ENCODE results near the gene SUPT20HL1.
"Not testable (repeated sequence)": the region's sequence is repeated elsewhere in the genome, so short reads cannot be mapped to it uniquely, and the experiment has no call there.

SUPT20HL1 gene

DNA sequence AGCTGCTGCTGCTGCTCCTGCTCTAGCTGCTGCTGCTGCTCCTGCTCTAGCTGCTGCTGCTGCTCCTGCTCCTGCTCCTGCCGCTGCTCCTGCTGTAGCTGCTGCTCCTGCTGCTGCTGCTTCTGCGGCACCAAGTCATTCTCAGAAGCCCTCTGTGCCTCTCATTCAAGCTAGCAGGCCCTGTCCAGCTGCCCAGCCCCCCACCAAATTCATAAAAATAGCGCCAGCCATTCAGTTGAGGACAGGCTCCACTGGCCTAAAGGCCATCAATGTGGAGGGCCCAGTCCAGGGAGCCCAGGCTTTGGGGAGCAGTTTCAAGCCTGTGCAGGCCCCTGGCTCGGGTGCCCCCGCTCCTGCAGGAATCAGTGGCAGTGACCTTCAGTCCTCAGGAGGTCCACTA, 3.9 kb downstream of the SUPT20HL1 start:
- no peak for DNase-seq

DNA sequence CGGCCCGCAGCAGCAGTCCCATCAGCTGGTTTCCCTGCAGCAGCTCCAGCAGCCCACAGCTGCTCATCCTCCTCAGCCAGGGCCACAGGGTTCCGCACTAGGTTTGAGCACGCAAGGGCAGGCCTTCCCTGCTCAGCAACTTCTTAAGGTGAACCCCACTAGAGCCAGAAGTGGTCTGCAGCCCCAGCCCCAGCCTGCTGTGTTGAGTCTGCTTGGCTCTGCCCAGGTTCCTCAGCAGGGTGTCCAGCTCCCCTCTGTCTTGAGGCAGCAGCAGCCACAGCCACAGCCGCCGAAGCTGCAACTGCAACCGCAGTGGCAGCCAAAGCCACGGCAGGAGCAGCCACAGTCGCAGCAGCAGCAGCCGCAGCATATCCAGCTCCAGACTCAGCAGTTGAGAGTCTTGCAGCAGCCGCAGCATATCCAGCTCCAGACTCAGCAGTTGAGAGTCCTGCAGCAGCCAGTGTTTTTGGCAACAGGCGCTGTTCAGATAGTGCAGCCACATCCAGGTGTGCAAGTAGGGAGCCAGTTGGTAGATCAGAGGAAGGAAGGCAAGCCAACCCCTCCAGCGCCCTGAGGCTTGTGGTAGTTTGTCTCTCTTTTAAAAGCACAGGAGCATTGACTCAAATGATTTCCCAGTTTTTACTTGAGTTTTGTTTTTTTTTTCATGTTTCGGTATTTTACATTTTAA, 4.6 kb downstream of the SUPT20HL1 start:
- DNase-seq, result no peak

DNA sequence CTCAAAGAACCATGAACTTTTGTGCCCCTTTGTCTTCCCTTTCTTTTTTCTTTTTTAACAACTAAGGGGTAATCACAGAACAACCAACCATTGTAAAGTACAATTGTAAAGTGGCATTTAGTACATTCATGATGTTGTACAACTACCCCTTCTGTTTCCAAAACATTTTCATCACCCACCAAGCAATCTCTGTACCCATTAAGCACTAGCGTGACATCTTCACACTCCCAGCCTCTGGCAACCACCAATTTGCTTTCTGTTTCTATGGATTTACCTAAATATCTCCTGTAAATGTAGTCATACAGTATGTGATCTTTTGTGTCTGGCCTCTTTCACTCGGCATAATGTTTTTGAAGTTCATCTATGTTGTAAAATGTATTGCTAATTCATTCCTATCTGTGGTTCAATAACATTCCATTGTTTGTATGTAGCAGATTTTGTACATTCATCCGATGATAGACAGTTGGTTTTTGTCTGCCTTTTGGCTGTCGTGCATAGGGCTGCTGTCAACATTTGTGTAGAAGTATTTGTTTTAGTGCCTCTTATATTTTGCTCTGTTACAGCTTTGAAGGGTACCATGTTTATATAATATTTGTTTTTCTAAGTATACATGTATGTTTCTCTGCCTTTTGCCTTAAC, 6.4 kb downstream of the SUPT20HL1 start:
- not testable (repeated sequence) for DNase-seq

DNA sequence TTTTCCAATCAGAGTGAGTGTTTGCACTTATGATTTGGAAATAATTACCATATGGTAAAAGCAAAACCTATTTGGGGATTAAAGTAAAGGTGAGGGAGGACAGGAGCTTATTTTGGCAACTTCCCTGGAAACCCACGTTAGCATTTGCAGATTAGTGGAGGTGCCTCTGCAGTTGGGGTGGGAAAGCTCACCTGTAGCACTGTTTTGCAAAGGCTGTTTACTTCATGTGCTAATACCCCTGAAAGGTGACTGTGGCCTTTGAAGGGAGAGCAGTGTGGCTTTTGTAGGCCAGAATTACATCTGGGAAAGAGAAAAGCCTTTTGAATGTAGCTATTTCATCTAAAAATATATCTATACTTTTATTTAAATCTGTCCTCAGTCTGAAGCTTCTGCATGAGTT, 9.4 kb downstream of the SUPT20HL1 start:
- DNase-seq, result no peak

DNA sequence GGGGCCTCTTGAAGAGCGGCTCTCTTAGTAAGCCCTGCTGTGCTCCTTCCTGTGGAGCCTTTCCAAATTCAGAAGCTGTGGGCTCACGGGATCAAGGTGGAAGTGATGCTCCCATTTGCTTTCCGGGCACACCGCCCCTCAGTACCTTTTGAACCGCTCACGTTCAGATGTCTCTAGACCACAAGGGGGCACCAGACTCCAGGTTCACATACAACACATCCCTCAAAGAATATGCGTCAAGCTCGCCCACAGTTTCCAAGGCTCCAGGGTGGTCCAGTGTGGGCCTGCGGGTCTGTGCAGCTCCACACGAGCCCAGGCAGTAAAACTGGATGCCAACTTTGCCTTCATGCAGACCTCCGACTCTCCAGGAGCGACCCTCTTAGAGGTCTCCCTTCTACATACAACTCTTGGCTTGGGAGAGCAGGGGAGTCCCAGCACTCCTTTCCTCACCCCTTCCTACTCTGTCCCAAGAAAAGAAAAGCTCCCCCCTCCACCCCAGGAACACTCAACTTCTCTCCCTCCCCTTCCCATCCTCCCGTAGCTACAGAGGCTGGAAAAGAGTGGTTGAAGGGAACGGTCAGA, 11.0 kb downstream of the SUPT20HL1 start:
- peak; percentile 21 for DNase-seq

DNA sequence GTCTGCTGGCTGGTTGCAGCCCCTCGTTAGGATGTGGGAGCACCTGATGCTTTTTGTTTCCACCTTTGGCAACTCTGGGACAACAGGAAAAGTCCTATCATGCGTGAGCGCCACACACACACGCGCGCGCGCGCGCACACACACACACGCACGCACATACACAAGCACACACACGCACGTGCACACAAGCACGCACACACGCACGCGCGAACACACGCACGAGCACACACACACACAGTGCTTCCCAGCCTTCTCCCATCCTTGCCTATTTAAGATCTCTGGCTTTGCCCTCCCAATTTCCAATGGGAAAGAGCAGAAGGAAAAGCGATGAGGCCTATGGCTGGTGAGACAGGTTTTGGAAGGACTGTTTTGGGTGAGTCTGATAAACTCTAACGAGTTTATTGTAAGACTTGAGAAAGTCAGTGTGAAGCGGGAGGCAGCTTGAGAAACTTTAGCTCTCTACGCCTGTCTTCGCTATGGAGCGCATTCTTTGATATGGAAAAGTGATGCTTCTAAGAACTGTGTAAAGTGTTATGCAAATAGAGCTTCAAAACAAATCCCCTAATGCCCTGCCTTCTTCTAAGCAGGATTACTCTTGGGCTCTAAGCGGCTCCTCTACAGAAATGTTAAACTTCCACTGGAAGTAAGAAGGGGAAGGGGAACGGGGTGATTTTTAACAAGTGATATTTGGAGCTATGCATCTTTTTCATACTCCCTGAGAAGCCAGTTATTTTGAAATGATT, 11.8 kb downstream of the SUPT20HL1 start:
- DNase-seq, result no peak

DNA sequence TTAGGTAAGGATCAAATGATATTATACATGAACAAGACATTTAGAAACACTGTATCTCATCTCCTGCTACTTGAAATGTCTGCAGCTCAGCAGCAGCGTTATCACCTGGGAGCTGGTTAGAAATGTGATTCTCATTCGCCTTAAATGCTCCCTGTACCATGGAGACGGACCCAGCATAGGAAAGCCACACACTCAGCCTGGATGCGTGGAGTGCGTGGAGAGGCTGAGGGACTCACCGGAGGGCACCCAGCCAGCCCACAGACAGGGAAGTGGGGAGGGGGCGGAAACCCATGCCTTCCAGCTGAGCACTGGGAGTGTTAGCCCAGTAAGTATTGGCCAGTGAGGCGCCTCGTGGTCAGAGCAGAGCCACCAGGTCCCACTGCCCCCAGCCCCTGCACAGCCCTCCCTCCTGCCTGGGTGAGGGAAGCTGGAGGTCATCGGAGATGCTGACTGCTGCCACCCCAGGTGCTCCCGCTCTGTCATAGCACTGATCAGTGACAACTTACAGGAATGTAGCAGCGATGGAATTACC, 15.2 kb downstream of the SUPT20HL1 start:
- DNase-seq, result no peak

DNA sequence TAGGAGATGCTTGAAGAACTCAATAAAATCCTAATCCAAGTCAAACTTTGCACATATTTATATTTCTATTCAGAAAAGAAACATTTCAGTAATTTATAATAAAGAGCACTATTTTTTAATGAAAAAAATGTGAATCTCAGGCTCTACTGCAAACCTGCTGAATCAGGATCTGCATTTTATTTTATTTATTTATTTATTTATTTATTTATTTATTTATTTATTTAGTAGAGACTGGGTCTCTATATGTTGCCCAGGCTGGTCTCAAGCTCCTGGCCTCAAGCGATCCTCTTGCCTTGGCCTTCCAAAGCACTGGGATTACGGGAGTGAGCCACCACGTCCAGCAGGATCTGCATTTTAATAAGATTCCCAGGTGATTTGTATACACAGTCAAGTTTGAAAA, 16.0 kb downstream of the SUPT20HL1 start:
- DNase-seq, result no peak

DNA sequence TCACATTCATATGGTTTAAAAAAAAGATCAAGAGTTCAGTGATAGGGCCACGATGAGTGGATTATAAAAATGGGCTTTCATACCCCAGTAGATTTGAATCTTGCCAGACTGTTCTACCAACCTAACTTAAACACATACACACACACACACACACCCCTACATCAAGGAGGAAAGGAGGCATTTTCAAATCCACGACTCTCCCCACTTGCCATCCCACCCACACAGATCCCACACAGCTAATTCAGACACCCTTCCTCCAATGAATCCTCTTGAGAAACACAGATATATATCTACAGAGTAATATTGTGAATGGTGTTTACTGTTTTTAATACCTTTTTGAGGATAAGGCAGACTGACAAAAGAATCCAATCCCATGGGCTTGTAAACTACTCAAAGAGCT, 16.8 kb downstream of the SUPT20HL1 start:
- DNase-seq, result no peak

DNA sequence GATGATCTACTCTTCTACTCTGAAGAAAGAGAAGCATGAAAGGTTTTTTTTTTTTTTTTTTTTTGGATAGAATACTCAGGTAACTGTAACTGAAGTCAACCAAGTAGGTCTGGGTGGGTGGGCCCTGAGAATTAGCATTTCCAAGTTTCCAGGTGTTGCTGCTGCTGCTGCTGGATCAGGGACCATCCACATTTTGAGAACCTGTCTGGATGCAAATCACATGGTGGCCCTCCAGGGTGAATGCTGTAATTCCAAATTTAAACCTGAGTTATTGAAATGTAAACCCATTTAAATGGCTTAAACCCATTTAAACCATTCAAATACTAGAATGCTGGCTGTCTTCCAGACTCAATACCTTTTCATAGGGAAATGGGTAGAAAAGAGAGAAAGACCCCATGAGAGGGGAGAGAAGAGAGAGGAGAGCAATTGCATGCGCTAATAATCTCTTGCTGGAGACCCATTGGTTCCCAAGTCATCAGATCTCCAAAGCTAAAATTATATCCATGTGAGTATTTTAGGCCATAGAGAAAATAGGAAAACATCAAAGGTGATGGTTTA, 17.6 kb downstream of the SUPT20HL1 start:
- DNase-seq, result no peak

DNA sequence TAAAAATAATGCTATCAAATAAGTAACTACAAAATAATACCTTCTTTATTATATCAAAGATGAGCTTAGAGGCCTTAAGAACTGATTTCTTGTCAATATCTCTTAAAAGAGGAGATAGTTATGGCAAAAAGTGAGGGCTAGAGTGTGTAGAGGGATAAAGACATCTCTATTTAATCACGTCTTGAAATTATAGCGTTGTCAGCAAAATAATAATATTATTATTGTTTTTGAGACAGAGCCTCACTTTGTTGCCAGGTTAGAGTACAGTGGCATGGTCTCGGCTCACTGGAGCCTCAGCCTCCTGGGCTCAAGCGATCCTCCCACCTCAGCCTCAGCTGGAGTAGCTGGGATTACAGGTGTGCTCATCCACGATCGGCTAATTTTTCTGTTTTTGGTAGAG, 18.3 kb downstream of the SUPT20HL1 start:
- DNase-seq, result no peak

DNA sequence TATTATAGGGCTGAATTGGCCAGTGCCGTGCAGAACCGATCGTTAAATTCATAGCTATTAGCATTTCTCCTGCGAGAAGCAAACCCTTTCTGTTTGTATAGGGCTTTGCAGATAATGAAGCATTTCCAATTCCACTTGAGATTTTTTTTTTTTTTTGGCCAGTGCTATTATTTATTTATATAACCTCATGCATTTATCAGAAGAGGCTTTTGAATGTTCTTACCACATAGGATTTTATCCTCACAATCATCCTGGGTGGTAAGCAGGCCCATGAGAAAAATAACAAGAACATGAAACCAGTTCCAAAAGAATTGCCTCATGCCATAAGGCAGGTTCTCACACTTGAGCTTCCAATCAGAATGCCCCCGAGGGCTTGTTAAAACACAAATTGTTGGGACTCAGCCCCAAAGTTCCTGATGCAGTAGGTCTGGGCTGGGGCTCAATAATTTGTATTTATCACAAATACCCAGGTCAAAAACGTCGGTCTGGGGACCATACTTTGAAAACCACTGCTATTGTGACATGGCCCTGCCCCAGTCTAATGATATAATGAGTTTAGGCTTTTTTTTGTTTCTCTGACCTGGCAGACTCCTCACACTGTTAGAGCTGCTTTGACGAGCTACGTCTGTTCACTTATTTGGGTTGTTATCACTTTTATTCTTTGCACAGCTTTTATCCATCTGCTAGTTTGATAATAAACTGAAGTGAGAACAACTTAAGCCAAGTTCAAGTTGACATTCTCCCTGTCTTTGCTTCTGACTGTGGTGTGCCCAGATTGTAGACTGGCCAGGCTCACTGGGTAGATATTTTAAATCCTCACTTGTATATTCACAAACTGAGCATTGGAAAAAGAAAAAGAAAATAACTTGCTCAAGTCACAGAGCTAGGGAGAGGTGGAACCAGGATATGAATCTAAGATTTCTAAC, 20.1 kb downstream of the SUPT20HL1 start:
- DNase-seq, result no peak

DNA sequence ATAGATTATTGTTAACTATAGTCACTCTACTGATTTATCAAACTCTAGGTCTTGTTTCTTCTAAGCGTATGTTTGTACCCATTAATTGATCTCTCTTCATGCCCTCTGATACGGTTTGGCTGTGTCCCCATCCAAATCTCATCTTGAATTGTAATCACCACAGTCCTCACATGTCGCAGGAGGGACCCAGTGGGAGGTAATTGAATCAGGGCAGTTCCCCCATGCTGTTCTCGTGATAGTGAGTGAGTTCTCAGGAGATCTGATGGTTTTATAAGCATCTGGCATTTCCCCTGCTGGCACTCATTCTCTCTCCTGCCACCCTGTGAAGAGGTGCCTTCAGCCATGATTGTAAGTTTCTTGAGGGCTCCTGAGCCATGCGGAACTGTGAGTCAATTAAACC, 21.9 kb downstream of the SUPT20HL1 start:
- not testable (repeated sequence) for DNase-seq

DNA sequence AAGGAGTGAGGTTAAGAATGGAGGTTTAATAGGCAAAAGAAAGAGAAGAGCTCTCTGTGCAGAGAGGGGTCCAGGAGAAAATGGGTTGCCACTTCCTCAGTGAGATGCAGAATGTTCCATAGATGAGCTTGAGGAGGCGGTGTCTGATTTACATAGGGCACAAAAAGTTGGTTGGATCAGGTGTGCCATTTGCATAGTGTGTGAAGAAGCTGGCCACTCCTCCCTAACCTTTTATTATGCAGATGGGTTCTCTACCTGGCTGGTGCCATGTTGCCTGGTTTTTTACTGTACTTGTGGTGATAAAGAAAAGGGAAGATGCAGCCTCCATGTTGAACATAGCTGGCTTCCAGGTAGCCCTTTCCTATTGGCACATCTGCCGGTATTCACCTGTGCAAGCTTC, 27.3 kb downstream of the SUPT20HL1 start:
- no peak for DNase-seq

DNA sequence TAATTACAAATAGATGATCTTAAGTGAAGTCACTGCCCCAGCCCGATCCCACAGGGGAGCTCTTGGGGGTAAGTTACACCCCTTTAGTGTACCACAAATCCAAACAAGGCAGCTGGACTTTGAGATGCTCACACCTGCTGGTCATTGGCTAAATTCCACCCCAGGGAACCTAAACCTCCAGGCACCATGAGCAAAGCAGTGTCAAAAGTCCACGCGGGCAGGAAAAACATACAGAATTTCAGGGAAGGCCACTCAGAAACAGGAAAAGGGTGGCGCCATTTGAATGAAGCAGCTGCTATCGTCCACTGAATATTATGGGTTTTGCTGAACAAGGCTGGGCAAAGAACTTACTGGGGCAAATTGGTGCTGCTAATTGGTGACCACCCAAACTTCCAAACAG, 30.9 kb downstream of the SUPT20HL1 start:
- no peak for DNase-seq

DNA sequence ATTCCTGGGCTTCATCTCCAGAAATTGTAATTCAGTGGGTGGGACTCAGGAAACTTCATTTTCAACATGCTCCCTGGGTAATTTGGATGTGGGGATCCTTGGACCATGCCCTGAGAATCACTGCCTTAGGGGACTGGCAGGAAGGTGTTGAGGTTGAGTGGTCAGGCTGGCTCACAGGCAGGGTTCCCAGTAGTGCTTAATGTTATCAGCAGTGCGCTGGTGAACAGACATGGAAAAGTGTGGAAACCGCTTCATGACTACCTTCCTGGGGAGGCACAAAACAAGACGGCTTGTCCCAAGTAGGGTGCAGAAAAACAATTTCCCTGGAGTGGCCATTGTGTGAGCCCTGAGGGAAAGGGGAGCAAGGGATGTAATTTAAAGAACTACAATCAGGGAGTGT, 31.4 kb downstream of the SUPT20HL1 start:
- DNase-seq, result no peak

DNA sequence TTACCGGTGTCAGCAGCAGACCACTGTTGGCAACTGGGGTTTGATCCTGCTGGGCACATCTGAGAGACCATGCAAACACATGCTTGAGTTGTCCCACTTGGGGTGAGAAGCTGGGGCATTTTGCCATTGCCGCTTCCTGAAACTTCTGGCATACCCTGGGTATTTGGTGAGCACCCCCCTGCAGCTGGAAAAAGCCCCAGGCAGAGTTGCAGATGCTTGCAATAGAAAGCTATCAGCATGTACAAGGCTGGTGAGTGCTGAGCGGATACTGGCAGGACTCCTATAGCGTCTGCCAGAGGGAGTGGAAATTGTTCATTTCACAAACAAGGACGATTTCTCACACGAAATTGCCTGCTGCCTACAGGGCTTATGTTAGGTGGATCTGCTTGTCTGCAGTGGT, 32.3 kb downstream of the SUPT20HL1 start:
- no peak for DNase-seq

DNA sequence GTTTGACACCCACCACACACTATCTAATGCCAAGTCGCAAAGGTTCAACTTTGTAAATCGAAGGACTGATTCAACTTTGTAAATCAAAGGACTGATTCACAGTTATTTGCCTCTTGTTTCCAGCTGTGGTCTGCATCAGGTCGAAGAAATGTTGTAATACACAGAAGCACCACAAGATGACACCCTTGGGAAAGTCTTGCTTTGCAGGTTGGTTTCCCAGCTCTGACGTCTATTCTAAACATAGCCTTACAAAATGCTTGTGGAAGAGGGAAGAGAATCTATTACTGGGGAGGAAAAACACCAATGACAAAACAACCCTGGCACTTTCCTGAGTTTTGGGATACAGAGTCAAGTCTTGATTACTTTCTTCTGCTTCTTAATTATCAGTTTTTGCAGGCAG, 35.3 kb downstream of the SUPT20HL1 start:
- DNase-seq, result peak; percentile 0

DNA sequence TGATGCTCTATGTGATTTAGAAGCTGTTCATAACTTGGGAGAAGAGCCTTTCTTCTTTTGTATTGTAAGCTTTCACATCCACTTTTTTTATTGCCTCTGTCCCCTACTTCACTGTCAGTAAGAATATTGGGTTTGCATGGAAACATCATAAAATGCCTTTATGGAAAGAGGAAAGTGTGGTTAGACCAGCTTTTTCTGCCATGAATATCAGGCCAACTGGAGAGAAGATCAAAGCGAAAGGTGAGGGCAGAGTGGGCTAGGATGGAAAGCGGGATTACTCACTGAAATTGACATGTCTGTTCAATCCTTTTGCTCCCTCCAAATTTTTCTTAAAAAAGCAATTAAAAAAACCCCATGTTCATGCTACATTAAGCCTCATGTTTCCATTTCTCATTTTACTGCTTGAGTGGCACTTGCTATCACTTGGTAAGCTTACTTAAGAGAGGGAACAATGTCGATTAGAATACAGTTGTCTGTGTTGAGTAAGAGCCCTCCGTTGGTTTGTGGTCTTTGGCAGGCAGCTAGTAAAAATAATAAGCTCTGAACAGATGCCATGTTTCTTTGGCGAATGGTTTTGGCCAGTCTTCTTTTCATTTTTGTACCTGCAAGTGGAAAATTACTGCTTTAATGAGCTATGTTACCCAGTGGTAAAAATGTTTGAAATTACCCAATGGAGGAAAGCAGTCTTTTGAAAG, 35.9 kb downstream of the SUPT20HL1 start:
- DNase-seq, result no peak

DNA sequence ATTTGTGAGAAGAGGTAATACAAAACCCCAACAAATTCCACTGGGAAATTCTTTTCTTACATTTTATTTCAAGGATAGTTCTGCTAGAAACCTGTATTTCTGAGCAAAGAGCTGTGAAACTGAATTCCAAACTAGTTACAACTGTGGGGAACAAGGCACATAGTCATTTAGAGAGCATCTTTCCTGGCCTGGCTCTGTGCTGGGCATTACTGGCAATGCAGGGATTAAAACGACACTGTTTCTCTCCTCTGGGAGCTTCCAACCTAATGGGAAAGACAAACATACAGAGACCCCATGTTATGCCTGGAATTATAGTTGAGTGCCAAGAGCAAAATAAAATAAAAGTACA, 36.5 kb downstream of the SUPT20HL1 start:
- DNase-seq, result no peak

DNA sequence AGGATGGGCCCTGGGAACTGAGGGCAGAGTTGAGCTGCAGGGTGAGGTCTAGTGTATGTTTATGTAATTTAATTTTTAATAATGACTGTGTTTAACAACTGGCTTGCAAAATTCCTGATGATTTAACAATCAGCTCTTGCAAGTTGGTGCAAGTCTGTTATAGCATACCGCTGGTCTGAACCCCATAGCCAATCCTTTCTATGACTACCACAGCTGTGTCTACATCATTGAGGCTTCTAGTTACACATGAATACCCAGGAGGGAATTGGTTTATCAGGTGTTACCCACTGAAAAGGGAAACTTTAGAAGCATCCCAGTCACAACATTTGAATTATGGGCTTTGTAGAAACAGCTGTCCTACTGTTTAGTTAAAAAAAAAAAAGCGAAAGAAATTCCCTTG, 38.3 kb downstream of the SUPT20HL1 start:
- no peak for DNase-seq

DNA sequence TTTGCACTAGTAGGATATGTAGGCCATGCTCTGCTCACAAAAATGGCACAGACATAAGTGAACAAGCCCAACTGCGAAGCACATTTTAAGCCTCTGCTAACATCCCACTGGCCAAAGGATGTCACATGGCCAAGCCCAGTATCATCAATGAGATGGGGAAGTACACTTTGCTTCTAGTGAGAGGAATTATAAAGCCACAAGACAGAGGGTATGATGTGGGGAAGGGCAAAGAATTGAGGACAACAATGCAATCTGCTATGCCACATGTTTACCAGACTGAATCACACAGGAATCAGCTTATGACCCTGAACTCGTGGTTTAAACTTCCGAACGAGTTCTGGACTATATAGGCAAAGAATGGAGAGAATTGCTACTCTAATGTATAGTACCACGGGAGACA, 39.1 kb downstream of the SUPT20HL1 start:
- no peak for DNase-seq

Data from effector CD8-positive, alpha-beta T cell (primary cell).